22Rv1 (cell line): ENCODE measurements around the gene CCND3.

Source experiments
- ZFX ChIP-seq: fragments of 450-650 bp; IDR thresholded peaks from 2 replicates; pipeline ENCODE4 v1.6.1; 2017; ENCODE audit warnings: antibody characterized with exemption, borderline replicate concordance
- TF ChIP-seq, protein P1 (sequence below): fragments of 450-650 bp; IDR thresholded peaks from 2 replicates; pipeline ENCODE4 v1.5.1; 2017; ENCODE audit warnings: mild to moderate bottlenecking

DNA sequence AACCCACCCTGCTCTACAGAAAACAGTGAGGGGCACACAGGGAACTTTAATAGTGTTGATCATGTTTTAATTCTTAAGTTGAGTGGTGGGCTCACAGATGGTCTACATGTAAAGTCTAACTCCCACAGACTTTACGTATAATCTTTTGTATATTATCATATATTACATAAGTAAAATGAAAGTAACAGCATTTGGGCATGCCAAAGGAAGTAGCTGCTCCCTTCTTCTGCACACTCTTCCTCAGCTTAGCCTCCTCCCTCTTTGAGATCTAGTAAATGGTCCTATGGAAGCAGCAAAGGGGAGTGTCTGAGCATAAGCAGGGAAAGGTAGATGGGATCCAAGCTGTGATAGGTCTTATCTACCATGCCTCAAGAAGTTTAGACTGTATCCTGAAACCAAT, 31.9 kb downstream of the CCND3 start:
- TF ChIP-seq, protein P1, sequence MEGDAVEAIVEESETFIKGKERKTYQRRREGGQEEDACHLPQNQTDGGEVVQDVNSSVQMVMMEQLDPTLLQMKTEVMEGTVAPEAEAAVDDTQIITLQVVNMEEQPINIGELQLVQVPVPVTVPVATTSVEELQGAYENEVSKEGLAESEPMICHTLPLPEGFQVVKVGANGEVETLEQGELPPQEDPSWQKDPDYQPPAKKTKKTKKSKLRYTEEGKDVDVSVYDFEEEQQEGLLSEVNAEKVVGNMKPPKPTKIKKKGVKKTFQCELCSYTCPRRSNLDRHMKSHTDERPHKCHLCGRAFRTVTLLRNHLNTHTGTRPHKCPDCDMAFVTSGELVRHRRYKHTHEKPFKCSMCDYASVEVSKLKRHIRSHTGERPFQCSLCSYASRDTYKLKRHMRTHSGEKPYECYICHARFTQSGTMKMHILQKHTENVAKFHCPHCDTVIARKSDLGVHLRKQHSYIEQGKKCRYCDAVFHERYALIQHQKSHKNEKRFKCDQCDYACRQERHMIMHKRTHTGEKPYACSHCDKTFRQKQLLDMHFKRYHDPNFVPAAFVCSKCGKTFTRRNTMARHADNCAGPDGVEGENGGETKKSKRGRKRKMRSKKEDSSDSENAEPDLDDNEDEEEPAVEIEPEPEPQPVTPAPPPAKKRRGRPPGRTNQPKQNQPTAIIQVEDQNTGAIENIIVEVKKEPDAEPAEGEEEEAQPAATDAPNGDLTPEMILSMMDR = no peak
- no peak for TF ChIP-seq ZFX
